ENCODE results near the gene WAC. TPM values are rescaled to one million over a fixed set of nuclear protein-coding genes. Genes with fewer than 3 reads are reported as not detected.
"Not testable (repeated sequence)": the region's sequence is repeated elsewhere in the genome, so short reads cannot be mapped to it uniquely, and the experiment has no call there.

The WAC gene
- total RNA-seq, 3 donors from 2014 or later (not counting 1 experiment from before 2014, with no cell fraction given), result 225 to 245 (median 226) TPM

GRCh38 chr10:28604567-28605536, 71.9 kb downstream of the WAC start:
- Mint-ChIP-seq H3K27ac (peak overlapping the region; percentile 52 to 69), H3K36me3 (no peaks in the 10 kb centered on the region), H3K4me3 (peak overlapping the region; percentile 55), H3K4me1 (peaks cover 59 to 62% of the 10 kb centered on the region in 2 donors), H3K27me3 (ENCODE audit: low read depth in 2 of 2) (no peaks in the 10 kb centered on the region), H3K9me3 (no peaks in the 10 kb centered on the region)
- ATAC-seq, result no peak
- Histone ChIP-seq H3K9me3 (ENCODE audit: control insufficient read depth, insufficient read depth, low read length) (no peaks in the 10 kb centered on the region), H3K4me3 (ENCODE audit: low read length) (no peak overlapping the region), H3K4me1 (ENCODE audit: control insufficient read depth, insufficient read depth, low read length) (peaks cover 5% of the 10 kb centered on the region), H3K36me3 (ENCODE audit: control insufficient read depth, insufficient read depth, low read length) (peaks cover 26% of the 10 kb centered on the region), H3K27me3 (ENCODE audit: control insufficient read depth, insufficient read depth, low read length) (no peaks in the 10 kb centered on the region), H3K27ac (ENCODE audit: low read length) (no peak overlapping the region)
- intact Hi-C loops (cut with micrococcal nuclease), result no loop called here
- 83% methylated on average over 8 of the region's 12 CpGs for WGBS (ENCODE audit: insufficient coverage)
- no peak for DNase-seq
- TF ChIP-seq, protein P1, sequence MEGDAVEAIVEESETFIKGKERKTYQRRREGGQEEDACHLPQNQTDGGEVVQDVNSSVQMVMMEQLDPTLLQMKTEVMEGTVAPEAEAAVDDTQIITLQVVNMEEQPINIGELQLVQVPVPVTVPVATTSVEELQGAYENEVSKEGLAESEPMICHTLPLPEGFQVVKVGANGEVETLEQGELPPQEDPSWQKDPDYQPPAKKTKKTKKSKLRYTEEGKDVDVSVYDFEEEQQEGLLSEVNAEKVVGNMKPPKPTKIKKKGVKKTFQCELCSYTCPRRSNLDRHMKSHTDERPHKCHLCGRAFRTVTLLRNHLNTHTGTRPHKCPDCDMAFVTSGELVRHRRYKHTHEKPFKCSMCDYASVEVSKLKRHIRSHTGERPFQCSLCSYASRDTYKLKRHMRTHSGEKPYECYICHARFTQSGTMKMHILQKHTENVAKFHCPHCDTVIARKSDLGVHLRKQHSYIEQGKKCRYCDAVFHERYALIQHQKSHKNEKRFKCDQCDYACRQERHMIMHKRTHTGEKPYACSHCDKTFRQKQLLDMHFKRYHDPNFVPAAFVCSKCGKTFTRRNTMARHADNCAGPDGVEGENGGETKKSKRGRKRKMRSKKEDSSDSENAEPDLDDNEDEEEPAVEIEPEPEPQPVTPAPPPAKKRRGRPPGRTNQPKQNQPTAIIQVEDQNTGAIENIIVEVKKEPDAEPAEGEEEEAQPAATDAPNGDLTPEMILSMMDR (IDR thresholded peaks at IDR 0.05), result no peak

GRCh38 chr10:28606568-28606967, 73.7 kb downstream of the WAC start:
- Histone ChIP-seq H3K4me1 (ENCODE audit: control insufficient read depth, insufficient read depth, low read length) (peaks cover 5% of the 10 kb centered on the region), H3K4me3 (ENCODE audit: low read length) (no peak overlapping the region), H3K36me3 (ENCODE audit: control insufficient read depth, insufficient read depth, low read length) (peaks cover 40% of the 10 kb centered on the region), H3K9me3 (ENCODE audit: control insufficient read depth, insufficient read depth, low read length) (no peaks in the 10 kb centered on the region), H3K27me3 (ENCODE audit: control insufficient read depth, insufficient read depth, low read length) (no peaks in the 10 kb centered on the region), H3K27ac (ENCODE audit: low read length) (no peak overlapping the region)
- no peaks in the 10 kb centered on the region for H3K36me3 Mint-ChIP-seq
- intact Hi-C loops (cut with micrococcal nuclease), result no loop called here
- H3K4me3 Mint-ChIP-seq, result peak overlapping the region; percentile 9
- H3K27ac Mint-ChIP-seq, result peak overlapping the region; percentile 52 to 69
- ATAC-seq (no peak), DNase-seq (no peak)
- peaks cover 59 to 63% of the 10 kb centered on the region in 2 donors for H3K4me1 Mint-ChIP-seq
- no peaks in the 10 kb centered on the region for H3K9me3 Mint-ChIP-seq
- TF ChIP-seq, protein P1 (IDR thresholded peaks at IDR 0.05), result no peak
- WGBS (ENCODE audit: insufficient coverage), result no CpG with 5 or more reads among the region's 2 CpGs
- no peaks in the 10 kb centered on the region for H3K27me3 Mint-ChIP-seq (ENCODE audit: low read depth in 2 of 2)

GRCh38 chr10:28609636-28610035, 76.7 kb downstream of the WAC start:
- no CpG with 5 or more reads among the region's 3 CpGs for WGBS (ENCODE audit: insufficient coverage)
- H3K4me1 ChIP-seq (ENCODE audit: control insufficient read depth, insufficient read depth, low read length); H3K9me3 ChIP-seq (ENCODE audit: control insufficient read depth, insufficient read depth, low read length); H3K4me3 ChIP-seq (ENCODE audit: low read length); H3K27me3 ChIP-seq (ENCODE audit: control insufficient read depth, insufficient read depth, low read length); H3K4me3 Mint-ChIP-seq; H3K9me3 Mint-ChIP-seq; ATAC-seq; DNase-seq; H3K27ac ChIP-seq (ENCODE audit: low read length); H3K27me3 Mint-ChIP-seq (ENCODE audit: low read depth in 2 of 2); intact Hi-C loops (cut with micrococcal nuclease); H3K27ac Mint-ChIP-seq: not testable (repeated sequence)
- H3K36me3 ChIP-seq (ENCODE audit: control insufficient read depth, insufficient read depth, low read length), result peaks cover 60% of the 10 kb centered on the region
- peaks cover 13% of the 10 kb centered on the region for H3K36me3 Mint-ChIP-seq
- H3K4me1 Mint-ChIP-seq, result peaks cover 52 to 57% of the 10 kb centered on the region in 2 donors

GRCh38 chr10:28612877-28613276, 80.0 kb downstream of the WAC start:
- DNase-seq, result no peak
- H3K9me3 ChIP-seq (ENCODE audit: control insufficient read depth, insufficient read depth, low read length), result no peaks in the 10 kb centered on the region
- Mint-ChIP-seq H3K4me3 (no peak overlapping the region), H3K4me1 (peaks cover 25 to 30% of the 10 kb centered on the region in 2 donors), H3K27ac (peak overlapping the region; percentile 49 to 51), H3K27me3 (ENCODE audit: low read depth in 2 of 2) (no peaks in the 10 kb centered on the region), H3K36me3 (peaks cover 13% of the 10 kb centered on the region), H3K9me3 (no peaks in the 10 kb centered on the region)
- no peak overlapping the region for H3K4me3 ChIP-seq (ENCODE audit: low read length)
- H3K27me3 ChIP-seq (ENCODE audit: control insufficient read depth, insufficient read depth, low read length), result no peaks in the 10 kb centered on the region
- H3K27ac ChIP-seq (ENCODE audit: low read length), result no peak overlapping the region
- 100% methylated on average over 6 of the region's 6 CpGs for WGBS (ENCODE audit: insufficient coverage)
- H3K36me3 ChIP-seq (ENCODE audit: control insufficient read depth, insufficient read depth, low read length), result peaks cover 90% of the 10 kb centered on the region
- intact Hi-C loops (cut with micrococcal nuclease), result no loop called here
- ATAC-seq, result no peak
- no peaks in the 10 kb centered on the region for H3K4me1 ChIP-seq (ENCODE audit: control insufficient read depth, insufficient read depth, low read length)
- TF ChIP-seq, protein P1 (IDR thresholded peaks at IDR 0.05), result no peak

Measured in natural killer cell (primary cell).